H9 (cell line): Measurements from ENCODE around the gene DMD. TPM values are rescaled to one million over a fixed set of nuclear protein-coding genes. Genes with fewer than 3 reads are reported as not detected.

Experiments used
- DNase-seq: peaks from one replicate; pipeline ENCODE4 v3.0.0-alpha.2; 2017
- H2AFZ ChIP-seq: one replicate; pipeline ENCODE4 v1.6.1; 2013; ENCODE audit warnings: mild to moderate bottlenecking, low read length, control low read depth, moderate library complexity
- H2AK5ac ChIP-seq: 2 replicates; pipeline ENCODE4 v1.6.1; 2013; ENCODE audit warnings: low read length, control low read depth, mixed read lengths; ENCODE audit not compliant: insufficient read length
- H2BK120ac ChIP-seq: one replicate; pipeline ENCODE4 v1.6.1; 2013; ENCODE audit warnings: low read depth, mild to moderate bottlenecking, low read length, control low read depth, inconsistent platforms; ENCODE audit not compliant: poor library complexity, severe bottlenecking
- H2BK12ac ChIP-seq: 2 replicates; pipeline ENCODE4 v1.6.1; 2013; ENCODE audit warnings: low read length, control low read depth, mixed read lengths, low read depth; ENCODE audit not compliant: insufficient read length
- H2BK15ac ChIP-seq: 2 replicates; pipeline ENCODE4 v1.6.1; 2013; ENCODE audit warnings: low read depth, low read length, control low read depth
- H2BK20ac ChIP-seq: one replicate; pipeline ENCODE4 v1.6.1; 2013; ENCODE audit warnings: low read depth, mild to moderate bottlenecking, low read length, control low read depth, inconsistent platforms; ENCODE audit not compliant: poor library complexity, severe bottlenecking
- H2BK5ac ChIP-seq: 2 replicates; pipeline ENCODE4 v1.6.1; 2013; ENCODE audit warnings: low read length, control low read depth, mixed read lengths; ENCODE audit not compliant: insufficient read length
- H3K14ac ChIP-seq: 2 replicates; pipeline ENCODE4 v1.6.1; 2013; ENCODE audit warnings: low read length, control low read depth; ENCODE audit not compliant: insufficient read depth
- H3K18ac ChIP-seq: 2 replicates; pipeline ENCODE4 v1.6.1; 2013; ENCODE audit warnings: low read depth, mild to moderate bottlenecking, mixed read lengths, low read length, control low read depth; ENCODE audit not compliant: insufficient read length
- H3K23ac ChIP-seq: 2 replicates; pipeline ENCODE4 v1.6.1; 2013; ENCODE audit warnings: low read length, control low read depth, mixed read lengths, low read depth; ENCODE audit not compliant: insufficient read length
- H3K23me2 ChIP-seq: 2 replicates; pipeline ENCODE4 v1.6.1; 2013; ENCODE audit warnings: low read depth, mild to moderate bottlenecking, mixed read lengths, low read length, control low read depth; ENCODE audit not compliant: insufficient read length, poor library complexity, severe bottlenecking
- H3K27ac ChIP-seq: 2 replicates; pipeline ENCODE4 v1.5.1; 2013; ENCODE audit warnings: low read length, control low read depth, mixed read lengths, low read depth; ENCODE audit not compliant: insufficient read length
- H3K27me3 ChIP-seq: 2 replicates; pipeline ENCODE4 v1.6.1; 2013; ENCODE audit warnings: low read length, control low read depth, inconsistent platforms; ENCODE audit not compliant: insufficient read depth
- H3K4ac ChIP-seq: 2 replicates; pipeline ENCODE4 v1.6.1; 2013; ENCODE audit warnings: low read depth, mild to moderate bottlenecking, control low read depth, inconsistent platforms, low read length, moderate library complexity
- H3K4me1 ChIP-seq: 2 replicates; pipeline ENCODE4 v1.6.1; 2013; ENCODE audit warnings: low read length, control low read depth, inconsistent platforms; ENCODE audit not compliant: insufficient read depth
- H3K4me2 ChIP-seq: 2 replicates; pipeline ENCODE4 v1.6.1; 2013; ENCODE audit warnings: low read length, control low read depth, mixed read lengths; ENCODE audit not compliant: insufficient read length, insufficient read depth
- H3K56ac ChIP-seq: 2 replicates; pipeline ENCODE4 v1.6.1; 2013; ENCODE audit warnings: low read depth, mild to moderate bottlenecking, mixed read lengths, low read length, control low read depth; ENCODE audit not compliant: insufficient read length
- H3K79me1 ChIP-seq: 2 replicates; pipeline ENCODE4 v1.6.1; 2013; ENCODE audit warnings: low read depth, mild to moderate bottlenecking, moderate library complexity, low read length, control low read depth, inconsistent platforms; ENCODE audit not compliant: insufficient read depth, poor library complexity, severe bottlenecking
- H3K79me2 ChIP-seq: 2 replicates; pipeline ENCODE4 v1.6.1; 2013; ENCODE audit warnings: low read length, control low read depth, inconsistent platforms; ENCODE audit not compliant: insufficient read depth
- H3K9ac ChIP-seq: 2 replicates; pipeline ENCODE4 v1.6.1; 2013; ENCODE audit warnings: low read length, control low read depth, mixed read lengths; ENCODE audit not compliant: insufficient read length; ENCODE audit errors: extremely low read depth
- H3K9me3 ChIP-seq: one replicate; pipeline ENCODE4 v1.6.1; 2013; ENCODE audit warnings: low read depth, low read length, inconsistent platforms; ENCODE audit not compliant: control insufficient read depth
- H3T11ph ChIP-seq: one replicate; pipeline ENCODE4 v1.6.1; 2013; ENCODE audit warnings: mild to moderate bottlenecking, low read length, control low read depth, inconsistent platforms
- H4K20me1 ChIP-seq: one replicate; pipeline ENCODE4 v1.6.1; 2013; ENCODE audit not compliant: control insufficient read depth, insufficient read length, insufficient read depth
- H4K5ac ChIP-seq: 2 replicates; pipeline ENCODE4 v1.6.1; 2013; ENCODE audit warnings: low read depth, mild to moderate bottlenecking, mixed read lengths, low read length, control low read depth; ENCODE audit not compliant: insufficient read length
- H4K8ac ChIP-seq: replicated peaks from 2 replicates; pipeline ENCODE4 v1.6.1; 2013; ENCODE audit warnings: low read length, control low read depth, mixed read lengths, low read depth; ENCODE audit not compliant: insufficient read length
- H4K91ac ChIP-seq: 2 replicates; pipeline ENCODE4 v1.6.1; 2013; ENCODE audit warnings: low read depth, mild to moderate bottlenecking, moderate library complexity, mixed read lengths, low read length, control low read depth; ENCODE audit not compliant: insufficient read length
- H3K27ac Mint-ChIP-seq, 3 experiments: 2 replicates in 2 of 3; 3 replicates in 1 of 3; pipeline ENCODE4 v1.8.0; 2020 to 2021; ENCODE audit warnings: mixed read lengths in 3 of 3, mild to moderate bottlenecking in 1 of 3, moderate library complexity in 1 of 3
- H3K27me3 Mint-ChIP-seq: 2 replicates; pipeline ENCODE4 v1.8.0; 2021; ENCODE audit warnings: low read depth, mild to moderate bottlenecking, moderate library complexity, mixed read lengths
- H3K36me3 Mint-ChIP-seq, 3 experiments: 2 replicates in 2 of 3; 3 replicates in 1 of 3; pipeline ENCODE4 v1.8.0; 2020 to 2021; ENCODE audit warnings: low read depth in 3 of 3, mixed read lengths in 3 of 3; ENCODE audit not compliant: insufficient read depth in 1 of 3
- H3K4me1 Mint-ChIP-seq, 2 experiments: 2 replicates each; pipeline ENCODE4 v1.8.0; 2020; ENCODE audit warnings: mixed read lengths in 2 of 2
- H3K4me3 Mint-ChIP-seq, 2 experiments: 2 replicates in 1 of 2; 3 replicates in 1 of 2; pipeline ENCODE4 v1.8.0; 2020 to 2021; ENCODE audit warnings: mild to moderate bottlenecking in 2 of 2, mixed read lengths in 2 of 2, moderate library complexity in 1 of 2
- H3K9me3 Mint-ChIP-seq, 2 experiments: 2 replicates in 1 of 2; 3 replicates in 1 of 2; pipeline ENCODE4 v1.8.0; 2020; ENCODE audit warnings: mild to moderate bottlenecking in 2 of 2, mixed read lengths in 2 of 2, moderate library complexity in 1 of 2
- CTCF ChIP-seq: fragments of 200-600 bp; sonication (generic); conservative IDR thresholded peaks from 3 replicates; pipeline ENCODE4 v1.8.0; 2021; ENCODE audit warnings: antibody characterized with exemption, mild to moderate bottlenecking
- WGBS: extraction: QIAGEN DNeasy Blood & Tissue Kit; methylation state at CpG from one replicate; pipeline ENCODE4 v1.1.7; 2013; ENCODE audit warnings: missing lambda C conversion rate, low lambda C conversion rate, mixed read lengths; ENCODE audit not compliant: insufficient read length; ENCODE audit errors: extremely low coverage; 5-methylcytosine and 5-hydroxymethylcytosine counted together
- total RNA-seq: library from RNA; stranded (reverse); gene quantifications from 2 replicates; pipeline ENCODE4 v1.2.1, GENCODE V29; 2021

The DMD gene
- total RNA-seq, 1 experiment from 2014 or later, result 3.8 TPM

- no peak overlapping the region for H3K23ac ChIP-seq
- no peaks in the 10 kb centered on the region for H3K27me3 ChIP-seq
- H2AFZ ChIP-seq, result no peak overlapping the region
- H2BK5ac ChIP-seq, result no peak overlapping the region
- no peak overlapping the region for H3K27ac Mint-ChIP-seq
- no peaks in the 10 kb centered on the region for H3K36me3 Mint-ChIP-seq
- H3K4me2 ChIP-seq, result no peak overlapping the region
- H3K4me1 Mint-ChIP-seq, result no peaks in the 10 kb centered on the region
- H3K4ac ChIP-seq, result no peak overlapping the region
- no peak overlapping the region for H2BK20ac ChIP-seq
- no peak overlapping the region for H4K91ac ChIP-seq
- H3K18ac ChIP-seq, result no peak overlapping the region
- no peaks in the 10 kb centered on the region; the same call in 1 of the 2 replicates for H3K27me3 Mint-ChIP-seq
- H3K9ac ChIP-seq, result no peak overlapping the region
- no peak overlapping the region for H4K8ac ChIP-seq
- no peak overlapping the region for H2AK5ac ChIP-seq
- no peaks in the 10 kb centered on the region for H4K20me1 ChIP-seq
- no peaks in the 10 kb centered on the region for H3K23me2 ChIP-seq
- no CpG with 5 or more reads among the region's 4 CpGs for WGBS
- H3K4me1 ChIP-seq, result no peaks in the 10 kb centered on the region; the same call in 1 of the 2 replicates
- H3K79me1 ChIP-seq, result no peaks in the 10 kb centered on the region
- H3K79me2 ChIP-seq, result no peaks in the 10 kb centered on the region
- no peak overlapping the region for H4K5ac ChIP-seq
- H2BK120ac ChIP-seq, result no peak overlapping the region
- no peak overlapping the region for H2BK15ac ChIP-seq
- H3K4me3 Mint-ChIP-seq, result no peak overlapping the region
- H2BK12ac ChIP-seq, result no peak overlapping the region
- H3K56ac ChIP-seq, result no peak overlapping the region
- no peak for DNase-seq
- H3K14ac ChIP-seq, result no peak overlapping the region
- no peak for TF ChIP-seq CTCF
- no peak overlapping the region for H3T11ph ChIP-seq
- H3K27ac ChIP-seq, result no peak overlapping the region
- H3K9me3 ChIP-seq, result no peaks in the 10 kb centered on the region
- peaks cover 40 to 47% of the 10 kb centered on the region in 2 experiments for H3K9me3 Mint-ChIP-seq
Observed at GRCh38 chrX:31609130-31609529, 1602.2 kb downstream of the DMD start.
